Fibroblast of lung (primary cell): Measurements from ENCODE around the gene SULT1C3. TPM values are rescaled to one million over a fixed set of nuclear protein-coding genes. Genes with fewer than 3 reads are reported as not detected.

Experiments
- DNase-seq, 2 donors: peaks; one replicate each; pipeline versions ENCODE4 v3.0.0 to v3.0.0-alpha.2; 2010; ENCODE audit warnings: low read depth in 2 of 2
- H2AFZ ChIP-seq: 2 replicates; pipeline ENCODE4 v1.5.1; 2012; ENCODE audit warnings: low read length, control low read depth, inconsistent platforms
- H3K27ac ChIP-seq: 2 replicates; pipeline ENCODE4 v1.5.1; 2011; ENCODE audit warnings: low read length, control low read depth; ENCODE audit not compliant: insufficient read depth
- H3K27me3 ChIP-seq: 2 replicates; pipeline ENCODE4 v1.5.1; 2011; ENCODE audit warnings: mild to moderate bottlenecking, low read length; ENCODE audit not compliant: control insufficient read depth, insufficient read depth
- H3K36me3 ChIP-seq: 2 replicates; pipeline ENCODE4 v1.5.1; 2011; ENCODE audit warnings: low read length; ENCODE audit not compliant: control insufficient read depth, insufficient read depth
- H3K4me1 ChIP-seq: 2 replicates; pipeline ENCODE4 v1.5.1; 2011; ENCODE audit warnings: low read length; ENCODE audit not compliant: control insufficient read depth, insufficient read depth; ENCODE audit errors: extremely low read depth
- H3K4me2 ChIP-seq: 2 replicates; pipeline ENCODE4 v1.5.1; 2011; ENCODE audit warnings: low read length, control low read depth; ENCODE audit not compliant: insufficient read depth; ENCODE audit errors: extremely low read depth
- H3K4me3 ChIP-seq, 4 experiments: fragments of 200-600 bp in 1 of 4; sonication (generic) in 1 of 4; replicated peaks in 1 of 4; 2 replicates each; pipeline ENCODE4 v1.5.1; 2011 to 2016; ENCODE audit warnings: low read length in 4 of 4, low read depth in 3 of 4, mild to moderate bottlenecking in 3 of 4, control low read depth in 2 of 4, inconsistent platforms in 1 of 4, mixed read lengths in 1 of 4; ENCODE audit not compliant: insufficient read depth in 1 of 4; ENCODE audit errors: control extremely low read depth in 1 of 4
- H3K79me2 ChIP-seq: 2 replicates; pipeline ENCODE4 v1.5.1; 2012; ENCODE audit warnings: mild to moderate bottlenecking, low read length, inconsistent platforms; ENCODE audit not compliant: control insufficient read depth, insufficient read depth
- H3K9ac ChIP-seq: 2 replicates; pipeline ENCODE4 v1.5.1; 2011; ENCODE audit warnings: mild to moderate bottlenecking, low read length, control low read depth; ENCODE audit not compliant: insufficient read depth
- H3K9me3 ChIP-seq: 2 replicates; pipeline ENCODE4 v1.5.1; 2012; ENCODE audit warnings: low read depth, low read length; ENCODE audit not compliant: control insufficient read depth, insufficient read depth
- H4K20me1 ChIP-seq: 2 replicates; pipeline ENCODE4 v1.5.1; 2011; ENCODE audit warnings: low read length; ENCODE audit not compliant: control insufficient read depth, insufficient read depth; ENCODE audit errors: extremely low read depth
- CTCF ChIP-seq, 2 donors: IDR thresholded peaks in 1 of 2; conservative IDR thresholded peaks in 1 of 2; 1 replicate in 1 of 2; 2 replicates in 1 of 2; pipeline ENCODE4 v1.5.1; 2011 to 2012; ENCODE audit warnings: low read length in 2 of 2, control low read depth in 1 of 2, inconsistent platforms in 1 of 2, low read depth in 1 of 2, mild to moderate bottlenecking in 1 of 2
- EZH2 ChIP-seq: IDR thresholded peaks from 2 replicates; pipeline ENCODE4 v1.5.1; 2012; ENCODE audit warnings: low read length, control low read depth, mild to moderate bottlenecking; ENCODE audit errors: missing control alignments
- polyA plus RNA-seq, 2 donors: library from polyadenylated mRNA; depleted of rRNA in 1 of 2; stranded (reverse) in 1 of 2; unstranded in 1 of 2; fragments of >200 nt; gene quantifications; 2 replicates each; pipeline ENCODE4 v1.2.1, GENCODE V29; 2011 to 2012; ENCODE audit warnings: missing spikeins in 1 of 2
- total RNA-seq: library from RNA; depleted of rRNA; stranded (reverse); fragments of >200 nt; gene quantifications from 2 replicates; pipeline ENCODE4 v1.2.1, GENCODE V29; 2014

Gene SULT1C3
- total and polyA plus RNA-seq, 2 donors (not counting 1 experiment from before 2014, with no cell fraction given): not detected

- no peaks in the 10 kb centered on the region for H3K9me3 ChIP-seq
- no peak for DNase-seq
- peaks cover 15% of the 10 kb centered on the region for H3K4me1 ChIP-seq
- peak overlapping the region; percentile 95 for H2AFZ ChIP-seq
- TF ChIP-seq CTCF (conservative IDR thresholded peaks at IDR 0.05 in 1 of 2, IDR thresholded peaks at IDR 0.05 in 1 of 2; ENCODE audit: low read depth in 1 of 2, low read length in 2 of 2) (no peak), EZH2 (no peak)
- no peaks in the 10 kb centered on the region for H3K36me3 ChIP-seq
- H3K27me3 ChIP-seq: no peaks in the 10 kb centered on the region
- H3K79me2 ChIP-seq: no peaks in the 10 kb centered on the region
- no peaks in the 10 kb centered on the region for H4K20me1 ChIP-seq
- H3K4me2 ChIP-seq: no peak overlapping the region
- peak overlapping the region; percentile 58 for H3K27ac ChIP-seq
- no peak overlapping the region for H3K4me3 ChIP-seq
- no peak overlapping the region for H3K9ac ChIP-seq
Observed at GRCh38 chr2:108270768-108271506, 31.2 kb downstream of the SULT1C3 start.

GRCh38 chr2:108271691-108272253 lies 32.0 kb downstream of the SULT1C3 start:
- no peaks in the 10 kb centered on the region for H3K79me2 ChIP-seq
- peak overlapping the region; percentile 95 for H2AFZ ChIP-seq
- peak overlapping the region; percentile 48 for H3K4me2 ChIP-seq
- peak overlapping the region; percentile 58 for H3K27ac ChIP-seq
- no peaks in the 10 kb centered on the region for H3K9me3 ChIP-seq
- H3K4me1 ChIP-seq: peaks cover 15% of the 10 kb centered on the region
- no peak for TF ChIP-seq EZH2
- no peak for TF ChIP-seq CTCF (conservative IDR thresholded peaks at IDR 0.05 in 1 of 2, IDR thresholded peaks at IDR 0.05 in 1 of 2; ENCODE audit: low read depth in 1 of 2, low read length in 2 of 2)
- H3K9ac ChIP-seq: no peak overlapping the region
- no peaks in the 10 kb centered on the region for H3K27me3 ChIP-seq
- H3K4me3 ChIP-seq: peak overlapping the region in 3 of 4 experiments; percentile 12 to 27 (median 19)
- H4K20me1 ChIP-seq: no peaks in the 10 kb centered on the region
- DNase-seq: peak; percentile 48 to 72
- no peaks in the 10 kb centered on the region for H3K36me3 ChIP-seq

- no peaks in the 10 kb centered on the region for H3K9me3 ChIP-seq
Observed at GRCh38 chr2:108278631-108279030, 38.9 kb downstream of the SULT1C3 start.

More at GRCh38 chr2:108278631-108279030, 38.9 kb downstream of the SULT1C3 start:
- peak; percentile 29 to 31 for DNase-seq
- no peak overlapping the region for H3K4me3 ChIP-seq
- no peaks in the 10 kb centered on the region for H4K20me1 ChIP-seq
- TF ChIP-seq EZH2: no peak
- TF ChIP-seq CTCF (conservative IDR thresholded peaks at IDR 0.05 in 1 of 2, IDR thresholded peaks at IDR 0.05 in 1 of 2; ENCODE audit: low read depth in 1 of 2, low read length in 2 of 2): no peak
- no peaks in the 10 kb centered on the region for H3K79me2 ChIP-seq
- H3K9ac ChIP-seq: no peak overlapping the region
- no peaks in the 10 kb centered on the region for H3K27me3 ChIP-seq
- no peak overlapping the region for H3K27ac ChIP-seq
- no peaks in the 10 kb centered on the region for H3K4me1 ChIP-seq
- H3K4me2 ChIP-seq: no peak overlapping the region
- H3K36me3 ChIP-seq: no peaks in the 10 kb centered on the region
- H2AFZ ChIP-seq: no peak overlapping the region
